ENCODE data around the gene RTP2. TPM values are rescaled to one million over a fixed set of nuclear protein-coding genes. Genes with fewer than 3 reads are reported as not detected.
A peak's percentile ranks its signal among the peaks of the same experiment; 100 is the strongest.

RTP2 gene
- total and polyA plus RNA-seq, 9 donors = not detected

GRCh38 chr3:187737006-187737367 lies 34.6 kb upstream of the RTP2 start:
- DNase-seq = no peak
- intact Hi-C loops (cut with DNase I) = loop anchor here in 2 of 4 donors (2.0 kb wide), 2 partner anchors 1404 to 1412 kb away; no protein-coding TSS in a partner anchor
- Histone ChIP-seq H3K9me3 (no peaks in the 10 kb centered on the region), H3K36me3 (no peaks in the 10 kb centered on the region), H3K27me3 (no peaks in the 10 kb centered on the region), H3K4me1 (ENCODE audit: insufficient read depth) (peaks cover 7% of the 10 kb centered on the region), H3K27ac (peak overlapping the region in 1 of 2 donors; percentile 100), H3K4me3 (peak overlapping the region; percentile 88)
- WGBS, 3 donors = 43 to 52% (median 48%) methylated on average over 4 of the region's 4 CpGs
- TF ChIP-seq POLR2A (IDR thresholded peaks at IDR 0.05) (no peak), EP300 (IDR thresholded peaks at IDR 0.05) (no peak)

- WGBS, 3 donors = 83 to 85% (median 85%) methylated on average over 8 of the region's 8 CpGs
- intact Hi-C loops (cut with DNase I) = loop anchor here in 2 of 4 donors (2.0 kb wide), 2 partner anchors 1404 to 1412 kb away; no protein-coding TSS in a partner anchor
These were observed 34.1 kb upstream of the RTP2 start for GRCh38 chr3:187736418-187736871.

GRCh38 chr3:187735837-187736236 lies 33.5 kb upstream of the RTP2 start:
- H3K27me3 ChIP-seq = no peaks in the 10 kb centered on the region
- intact Hi-C loops (cut with DNase I) = loop anchor here in 2 of 4 donors (2.0 kb wide), 2 partner anchors 1405 to 1413 kb away; no protein-coding TSS in a partner anchor
- no peak for TF ChIP-seq POLR2A (IDR thresholded peaks at IDR 0.05)
- no peak overlapping the region for H3K4me3 ChIP-seq
- DNase-seq = no peak
- peaks cover 7% of the 10 kb centered on the region for H3K4me1 ChIP-seq (ENCODE audit: insufficient read depth)
- WGBS, 3 donors = 58 to 70% (median 68%) methylated on average over 3 of the region's 3 CpGs
- H3K27ac ChIP-seq = peak overlapping the region; percentile 9 to 23
- no peaks in the 10 kb centered on the region for H3K36me3 ChIP-seq
- H3K9me3 ChIP-seq = no peaks in the 10 kb centered on the region

More at GRCh38 chr3:187736418-187736871, 34.1 kb upstream of the RTP2 start:
- Histone ChIP-seq H3K4me3 (no peak overlapping the region), H3K9me3 (no peaks in the 10 kb centered on the region), H3K36me3 (no peaks in the 10 kb centered on the region), H3K27ac (peak overlapping the region; percentile 9 to 100), H3K4me1 (ENCODE audit: insufficient read depth) (peaks cover 7% of the 10 kb centered on the region), H3K27me3 (no peaks in the 10 kb centered on the region)
- no peak for DNase-seq
- TF ChIP-seq CTCF (IDR thresholded peaks at IDR 0.05) (no peak), POLR2A (IDR thresholded peaks at IDR 0.05) (no peak), EP300 (IDR thresholded peaks at IDR 0.05) (no peak)

- DNase-seq = no peak
- Histone ChIP-seq H3K36me3 (no peaks in the 10 kb centered on the region), H3K4me3 (no peak overlapping the region), H3K27ac (peak overlapping the region in 1 of 2 donors; percentile 13), H3K9me3 (no peaks in the 10 kb centered on the region), H3K4me1 (ENCODE audit: insufficient read depth) (peaks cover 7% of the 10 kb centered on the region), H3K27me3 (no peaks in the 10 kb centered on the region)
- no peak for TF ChIP-seq POLR2A (IDR thresholded peaks at IDR 0.05)
- TF ChIP-seq EP300 (IDR thresholded peaks at IDR 0.05) = no peak
- TF ChIP-seq CTCF (IDR thresholded peaks at IDR 0.05) = no peak
- intact Hi-C loops (cut with DNase I) = no loop called here
- WGBS, 3 donors = 54 to 68% (median 55%) methylated on average over 3 of the region's 3 CpGs
These were observed 33.0 kb upstream of the RTP2 start for GRCh38 chr3:187735383-187735782.

GRCh38 chr3:187734841-187735240 lies 32.5 kb upstream of the RTP2 start:
- DNase-seq = no peak
- intact Hi-C loops (cut with DNase I) = no loop called here
- Histone ChIP-seq H3K27ac (peak overlapping the region in 1 of 2 donors; percentile 13), H3K27me3 (no peaks in the 10 kb centered on the region), H3K9me3 (no peaks in the 10 kb centered on the region), H3K36me3 (no peaks in the 10 kb centered on the region), H3K4me1 (ENCODE audit: insufficient read depth) (peaks cover 7% of the 10 kb centered on the region), H3K4me3 (no peak overlapping the region)
- no peak for TF ChIP-seq EP300 (IDR thresholded peaks at IDR 0.05)
- no peak for TF ChIP-seq POLR2A (IDR thresholded peaks at IDR 0.05)
- no peak for TF ChIP-seq CTCF (IDR thresholded peaks at IDR 0.05)
- WGBS, 3 donors = 14 to 45% (median 28%) methylated on average over 3 of the region's 3 CpGs
